HG02870 (cell line): ENCODE measurements around the gene AP1S3.

Experiments
- ATAC-seq: cut with Tn5 transposase; IDR thresholded peaks from one replicate; pipeline ENCODE4 v1.9.1; 2021; ENCODE audit warnings: mild to moderate bottlenecking, moderate library complexity; ENCODE audit not compliant: unreplicated experiment

The AP1S3 gene

DNA sequence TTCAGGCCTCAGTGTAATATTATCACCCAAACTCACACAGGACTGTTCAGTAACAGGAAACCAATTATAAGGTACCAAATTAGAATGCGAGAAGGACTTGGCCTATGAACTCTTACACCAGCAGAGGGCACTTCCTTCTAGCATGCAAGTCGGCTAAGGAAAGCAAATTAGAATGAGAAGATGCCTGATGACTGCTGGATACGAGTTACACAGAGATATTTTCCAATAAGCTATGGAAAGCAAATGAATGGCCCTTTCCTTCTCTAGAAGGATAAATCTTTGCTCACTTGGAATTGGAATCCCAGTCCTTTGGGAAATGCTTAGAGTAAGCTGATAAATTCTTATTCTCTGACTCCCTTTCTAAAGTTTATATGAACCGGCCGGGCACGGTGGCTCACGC is 109.8 kb downstream of the AP1S3 start:
- peak; percentile 92 for ATAC-seq

DNA sequence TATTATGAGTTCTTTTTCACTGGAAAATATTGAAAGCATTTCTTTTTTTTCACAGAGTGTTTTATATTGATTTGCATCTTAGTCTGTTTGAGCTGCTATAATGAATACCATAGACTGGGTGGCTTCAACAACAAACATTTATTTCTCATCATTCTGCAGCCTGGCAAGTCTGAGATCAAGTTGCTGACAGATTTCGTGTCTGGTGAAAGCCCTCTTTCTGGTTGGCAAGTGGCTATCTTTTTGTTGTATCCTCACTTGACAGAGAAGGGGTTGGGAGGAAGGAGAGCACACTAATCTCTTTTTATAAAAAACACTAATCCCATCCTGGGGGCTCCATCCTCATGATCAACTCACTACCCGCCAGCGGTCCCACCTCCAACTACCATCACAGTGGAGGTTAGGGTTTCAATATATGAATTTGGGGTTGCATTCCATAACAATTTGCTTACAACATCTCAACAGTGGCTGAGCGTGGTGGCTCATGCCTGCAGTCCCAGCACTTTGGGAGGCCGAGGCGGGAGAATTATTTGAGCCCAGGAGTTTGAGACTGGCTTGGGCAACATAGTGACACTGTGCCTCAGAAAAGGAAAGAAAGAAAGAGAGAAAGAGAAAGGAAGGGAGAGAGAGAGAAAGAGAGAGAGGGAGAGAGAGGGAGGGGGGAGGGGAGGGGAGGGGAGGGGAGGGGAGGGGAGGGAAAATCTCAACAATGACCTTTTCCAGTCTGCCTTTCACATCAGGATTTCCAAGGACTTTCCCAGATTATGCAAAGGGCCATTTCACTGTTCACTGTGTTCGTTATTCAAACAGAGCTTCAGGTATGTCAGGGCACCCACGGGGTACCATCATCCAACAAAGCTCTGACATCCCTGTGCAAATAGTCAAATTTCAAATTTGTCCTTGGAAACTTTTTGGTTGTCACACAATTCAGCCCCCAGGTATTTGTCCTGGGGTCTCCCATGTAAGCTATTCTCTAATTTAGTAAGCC is 111.1 kb downstream of the AP1S3 start:
- ATAC-seq = no peak

DNA sequence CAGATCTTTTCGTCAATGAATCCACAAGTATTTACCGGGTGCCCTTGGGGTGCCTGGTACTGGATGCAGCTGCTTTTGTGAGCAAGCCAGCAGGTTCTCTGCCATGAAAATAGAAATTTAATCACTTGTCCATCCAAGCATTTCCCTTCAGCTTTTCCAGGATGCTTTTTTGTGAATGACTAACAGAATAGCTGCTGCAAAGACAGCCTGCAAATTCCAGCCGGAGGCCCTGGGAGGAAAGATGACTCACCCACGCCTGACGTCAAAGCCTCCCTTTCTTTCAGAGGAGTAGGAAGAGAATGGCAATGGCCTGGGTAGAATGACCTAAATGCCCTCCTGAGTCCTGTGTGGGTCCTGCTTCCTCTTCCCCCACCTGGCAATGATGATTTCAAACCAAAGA is 111.9 kb downstream of the AP1S3 start:
- ATAC-seq = no peak

DNA sequence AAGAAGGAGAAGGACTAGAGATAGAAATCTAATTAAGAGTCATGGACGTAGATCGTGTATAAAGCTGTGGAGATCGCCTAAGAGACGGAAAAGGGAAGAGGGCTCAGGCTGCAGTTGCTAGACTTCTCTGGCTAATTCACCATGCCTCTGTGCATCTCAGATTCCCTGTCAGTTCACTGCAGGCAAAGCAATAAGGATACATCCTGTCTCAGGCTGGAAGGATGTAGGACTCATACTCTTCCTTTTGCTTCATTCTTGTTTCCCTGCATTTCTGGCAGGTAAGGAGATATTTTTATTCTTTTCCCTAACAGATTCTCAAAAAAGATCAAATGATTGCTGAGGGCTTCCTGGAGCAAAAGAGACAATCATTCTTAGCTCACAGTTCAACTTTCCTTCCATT is 112.5 kb downstream of the AP1S3 start:
- no peak for ATAC-seq

DNA sequence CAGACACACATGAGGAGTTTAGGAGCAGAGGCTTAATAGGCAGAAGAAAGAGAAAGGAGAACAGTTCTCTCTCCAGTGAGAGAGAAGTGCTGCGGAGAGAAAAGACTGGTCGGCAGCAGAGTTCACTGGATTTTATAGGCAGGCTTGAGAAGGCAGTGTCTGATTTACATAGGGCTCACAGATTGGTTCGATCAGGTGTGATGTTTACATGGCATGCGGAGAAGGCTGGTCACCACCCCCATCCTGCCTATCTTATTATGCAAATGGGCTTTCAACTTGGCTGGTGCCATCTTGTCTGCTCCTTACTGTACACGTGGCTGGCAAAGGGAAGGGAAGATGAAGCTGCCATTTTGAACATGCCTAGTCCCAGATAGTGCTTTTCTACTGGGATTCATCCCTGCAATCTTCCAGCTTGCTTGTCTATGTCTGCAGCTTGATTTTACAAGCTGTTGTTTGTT is 113.4 kb downstream of the AP1S3 start:
- no peak for ATAC-seq

DNA sequence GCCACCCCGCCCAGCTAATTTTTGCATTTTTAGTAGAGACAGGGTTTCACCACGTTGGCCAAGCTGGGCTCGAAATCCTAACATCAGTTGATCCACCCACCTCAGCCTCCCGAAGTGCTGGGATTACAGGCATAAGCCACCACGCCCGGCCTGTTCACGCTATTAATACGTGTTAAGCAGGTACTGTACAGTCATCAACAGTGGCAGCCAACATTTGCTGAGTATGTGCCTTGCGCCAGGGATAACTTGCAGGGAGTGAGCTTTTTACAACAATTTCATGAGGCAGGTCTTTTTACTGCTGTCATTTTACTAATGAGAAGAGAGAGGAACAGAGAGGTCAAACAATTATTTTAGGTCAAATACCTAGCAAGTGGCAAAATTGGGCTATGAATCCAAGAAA is 115.2 kb downstream of the AP1S3 start:
- no peak for ATAC-seq

DNA sequence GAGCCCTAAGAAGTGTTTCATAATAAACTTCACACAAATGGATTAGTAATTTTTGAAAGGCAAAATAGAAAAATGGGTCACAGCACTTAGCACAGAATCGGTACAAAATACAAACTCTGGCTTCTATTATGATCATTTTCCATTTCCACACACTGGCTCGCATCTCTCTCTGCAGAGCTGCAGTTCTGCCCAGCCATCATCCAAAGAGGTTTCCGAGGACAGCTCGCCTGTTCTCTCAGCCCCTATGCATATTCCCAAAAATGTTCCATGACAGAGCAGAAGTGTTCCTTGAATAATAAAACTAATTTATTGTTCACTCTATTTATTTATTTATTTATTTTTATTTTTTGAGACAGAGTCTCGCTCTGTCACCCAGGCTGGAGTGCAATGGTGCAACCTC is 115.6 kb downstream of the AP1S3 start:
- ATAC-seq = no peak

DNA sequence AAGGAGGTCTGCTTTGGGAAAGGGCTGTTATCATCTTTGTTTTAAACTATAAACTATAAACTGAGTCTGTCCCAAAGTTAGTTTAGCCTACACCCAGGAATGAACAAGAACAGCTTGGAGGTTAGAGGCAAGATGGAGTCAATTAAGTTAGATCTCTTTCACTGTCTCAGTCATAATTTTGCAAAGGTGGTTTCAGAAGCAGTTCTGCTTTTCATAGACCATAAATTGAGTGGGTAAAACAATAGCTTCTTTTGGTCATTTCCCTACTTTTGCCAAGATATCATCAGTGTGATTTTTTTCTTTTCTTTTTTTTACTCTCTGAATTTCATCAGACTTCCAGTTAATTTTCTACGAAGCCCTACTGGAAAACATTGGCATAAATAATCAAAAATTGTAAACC is 117.0 kb downstream of the AP1S3 start:
- ATAC-seq = peak; percentile 79

DNA sequence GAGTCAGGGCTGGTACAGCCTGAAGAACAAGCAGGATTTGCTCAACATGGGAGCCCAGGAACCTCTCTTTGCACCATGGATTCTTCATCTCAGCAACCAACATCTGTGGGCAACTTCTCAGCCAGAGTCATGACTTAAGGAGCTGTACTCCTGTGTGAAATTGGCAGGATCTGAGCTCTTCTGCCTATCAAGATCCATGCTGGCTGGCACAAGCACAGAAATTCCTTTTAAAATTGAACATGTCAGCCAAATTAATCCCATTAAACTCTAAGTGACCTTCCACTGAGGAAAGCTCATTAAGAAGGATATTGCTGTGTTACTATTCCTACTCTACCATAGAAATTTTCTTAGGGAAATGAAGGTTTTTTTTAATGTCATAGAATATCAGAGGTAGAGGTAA is 124.7 kb downstream of the AP1S3 start:
- no peak for ATAC-seq

DNA sequence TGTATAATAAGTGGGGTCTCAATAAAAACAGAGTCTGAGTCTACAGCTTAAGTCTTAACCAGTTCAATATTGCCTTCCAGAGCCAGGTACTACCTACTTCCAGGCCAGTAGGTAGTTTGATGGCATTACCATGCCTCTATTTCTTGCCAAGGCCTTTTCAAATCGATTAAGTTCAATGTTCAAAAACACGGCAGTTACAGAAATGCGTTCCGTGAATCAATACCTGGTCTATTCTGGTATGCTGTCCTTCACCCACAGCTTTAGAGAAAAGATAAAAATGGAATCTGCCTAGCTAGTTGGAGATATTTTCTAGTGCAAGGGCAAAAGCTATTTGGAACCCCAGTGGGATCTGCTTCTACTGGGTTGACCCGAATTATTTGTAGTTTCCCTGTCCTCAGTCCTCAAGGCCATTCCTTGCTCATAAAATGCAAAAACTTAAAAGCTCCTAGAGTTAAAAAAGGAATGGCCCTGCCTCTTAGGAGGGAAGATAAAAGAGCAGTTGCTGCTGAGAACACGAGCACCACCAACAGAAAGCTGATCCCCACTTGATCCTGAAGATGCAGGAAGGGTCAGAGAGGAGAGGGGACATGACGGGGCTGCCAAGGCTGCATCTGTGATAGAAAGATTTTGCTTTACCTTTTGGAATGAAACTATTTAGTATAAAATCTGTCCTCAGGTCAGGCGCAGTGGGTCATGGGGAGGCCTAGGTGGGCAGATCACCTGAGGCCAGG is 125.6 kb downstream of the AP1S3 start:
- no peak for ATAC-seq
